ENCODE data around the gene NCOA3.

DNA sequence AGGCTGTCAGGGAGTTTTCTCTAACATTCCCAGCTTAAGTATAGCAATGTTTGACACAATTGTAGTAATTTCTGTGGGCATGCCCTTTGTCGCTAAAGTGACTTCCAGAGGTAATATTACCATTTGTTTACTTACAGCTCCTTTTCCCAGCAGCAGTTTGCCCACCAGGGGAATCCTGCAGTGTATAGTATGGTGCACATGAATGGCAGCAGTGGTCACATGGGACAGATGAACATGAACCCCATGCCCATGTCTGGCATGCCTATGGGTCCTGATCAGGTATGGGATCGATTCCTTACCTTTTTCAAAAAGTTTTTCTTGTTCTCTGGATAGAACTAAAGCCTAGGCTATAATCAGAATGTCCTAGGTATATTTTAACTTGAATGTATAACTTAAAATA, 151.1 kb downstream of the NCOA3 start:
- TF ChIP-seq, protein P1, sequence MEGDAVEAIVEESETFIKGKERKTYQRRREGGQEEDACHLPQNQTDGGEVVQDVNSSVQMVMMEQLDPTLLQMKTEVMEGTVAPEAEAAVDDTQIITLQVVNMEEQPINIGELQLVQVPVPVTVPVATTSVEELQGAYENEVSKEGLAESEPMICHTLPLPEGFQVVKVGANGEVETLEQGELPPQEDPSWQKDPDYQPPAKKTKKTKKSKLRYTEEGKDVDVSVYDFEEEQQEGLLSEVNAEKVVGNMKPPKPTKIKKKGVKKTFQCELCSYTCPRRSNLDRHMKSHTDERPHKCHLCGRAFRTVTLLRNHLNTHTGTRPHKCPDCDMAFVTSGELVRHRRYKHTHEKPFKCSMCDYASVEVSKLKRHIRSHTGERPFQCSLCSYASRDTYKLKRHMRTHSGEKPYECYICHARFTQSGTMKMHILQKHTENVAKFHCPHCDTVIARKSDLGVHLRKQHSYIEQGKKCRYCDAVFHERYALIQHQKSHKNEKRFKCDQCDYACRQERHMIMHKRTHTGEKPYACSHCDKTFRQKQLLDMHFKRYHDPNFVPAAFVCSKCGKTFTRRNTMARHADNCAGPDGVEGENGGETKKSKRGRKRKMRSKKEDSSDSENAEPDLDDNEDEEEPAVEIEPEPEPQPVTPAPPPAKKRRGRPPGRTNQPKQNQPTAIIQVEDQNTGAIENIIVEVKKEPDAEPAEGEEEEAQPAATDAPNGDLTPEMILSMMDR (conservative IDR thresholded peaks at IDR 0.05; ENCODE audit: low read length), result no peak
- no peak for TF ChIP-seq EZH2phosphoT487 (IDR thresholded peaks at IDR 0.05; ENCODE audit: borderline replicate concordance)
